MM.1S (cell line): ENCODE measurements around the gene SPAG16.

ENCODE experiments used
- DNase-seq: peaks from one replicate; pipeline ENCODE4 v3.0.0-alpha.2; 2015
- H2AFZ ChIP-seq: fragments of 300-600 bp; sonication (generic); 2 replicates; pipeline ENCODE4 v1.6.0; 2016; ENCODE audit warnings: antibody characterized with exemption, low read length
- H3F3A ChIP-seq: fragments of 300-600 bp; sonication (generic); 2 replicates; pipeline ENCODE4 v1.6.1; 2016; ENCODE audit warnings: mild to moderate bottlenecking, antibody characterized with exemption, low read length, moderate library complexity, mixed read lengths; ENCODE audit not compliant: insufficient read depth
- H3K27ac ChIP-seq: fragments of 300-600 bp; sonication (generic); 2 replicates; pipeline ENCODE4 v1.5.1; 2016; ENCODE audit warnings: mild to moderate bottlenecking, low read length
- H3K27me3 ChIP-seq: fragments of 300-600 bp; sonication (generic); replicated peaks from 2 replicates; pipeline ENCODE4 v1.6.0; 2016; ENCODE audit warnings: low read length; ENCODE audit not compliant: insufficient read depth
- H3K36me3 ChIP-seq: fragments of 300-600 bp; sonication (generic); replicated peaks from 2 replicates; pipeline ENCODE4 v1.6.1; 2016; ENCODE audit warnings: mild to moderate bottlenecking, low read length, mixed read lengths; ENCODE audit not compliant: insufficient read depth
- H3K4me1 ChIP-seq: fragments of 300-600 bp; sonication (generic); 2 replicates; pipeline ENCODE4 v1.6.1; 2016; ENCODE audit warnings: low read length, mixed read lengths
- H3K4me2 ChIP-seq: fragments of 300-600 bp; sonication (generic); 2 replicates; pipeline ENCODE4 v1.6.0; 2016; ENCODE audit warnings: low read depth, low read length
- H3K4me3 ChIP-seq: fragments of 300-600 bp; sonication (generic); 2 replicates; pipeline ENCODE4 v1.5.1; 2016; ENCODE audit warnings: low read length, mixed read lengths
- H3K79me2 ChIP-seq: fragments of 300-600 bp; sonication (generic); 2 replicates; pipeline ENCODE4 v1.6.1; 2016; ENCODE audit warnings: mixed run types, low read length, mixed read lengths
- H3K9ac ChIP-seq: fragments of 300-600 bp; sonication (generic); 2 replicates; pipeline ENCODE4 v1.6.1; 2016; ENCODE audit warnings: low read length, mixed read lengths
- H3K9me2 ChIP-seq: fragments of 300-600 bp; sonication (generic); replicated peaks from 2 replicates; pipeline ENCODE4 v1.6.1; 2016; ENCODE audit warnings: mild to moderate bottlenecking, low read length, mixed read lengths; ENCODE audit not compliant: insufficient read depth
- H3K9me3 ChIP-seq: fragments of 300-600 bp; sonication (generic); replicated peaks from 2 replicates; pipeline ENCODE4 v1.6.1; 2016; ENCODE audit warnings: mild to moderate bottlenecking, low read length, mixed read lengths; ENCODE audit not compliant: insufficient read depth
- H4K20me1 ChIP-seq: fragments of 300-600 bp; sonication (generic); 2 replicates; pipeline ENCODE4 v1.6.1; 2016; ENCODE audit warnings: mild to moderate bottlenecking, low read length, moderate library complexity, mixed read lengths; ENCODE audit not compliant: insufficient read depth
- CTCF ChIP-seq: fragments of 300-600 bp; sonication (generic); IDR thresholded peaks from 2 replicates; pipeline ENCODE4 v1.5.1; 2016; ENCODE audit warnings: antibody characterized with exemption, low read length, mixed read lengths
- EZH2 ChIP-seq: fragments of 300-600 bp; sonication (generic); optimal IDR thresholded peaks from 2 replicates; pipeline ENCODE3; 2017; ENCODE audit warnings: low read depth, mild to moderate bottlenecking, antibody characterized with exemption, low read length, mixed read lengths
- EZH2phosphoT487 ChIP-seq: fragments of 300-600 bp; sonication (generic); IDR thresholded peaks from 2 replicates; pipeline ENCODE4 v1.6.1; 2018; ENCODE audit warnings: antibody characterized with exemption, low read length

The SPAG16 gene

DNA sequence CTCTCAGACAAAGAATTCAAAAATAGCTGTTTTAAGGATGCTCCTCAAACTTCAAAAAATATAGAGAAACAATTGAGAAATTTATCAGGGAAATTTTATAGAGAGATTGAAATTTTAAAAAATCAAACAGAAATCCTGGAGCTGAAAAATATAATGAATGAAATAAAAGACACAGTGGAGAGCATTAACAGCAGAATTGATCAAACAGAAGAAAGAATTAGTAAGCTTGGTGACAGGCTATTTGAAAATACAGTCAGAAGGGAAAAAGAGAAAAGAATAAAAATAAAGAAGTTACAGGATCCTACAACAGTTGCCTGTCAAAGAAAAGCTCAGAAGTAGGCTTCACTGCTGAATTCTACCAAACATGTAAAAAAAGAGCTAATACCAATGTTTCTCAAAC is 832.8 kb downstream of the SPAG16 start:
- TF ChIP-seq CTCF (no peak), EZH2 (no peak), EZH2phosphoT487 (no peak)
- H3K27me3 ChIP-seq = no peaks in the 10 kb centered on the region
- H3K27ac ChIP-seq = no peak overlapping the region
- H3F3A ChIP-seq = no peaks in the 10 kb centered on the region
- H3K4me2 ChIP-seq = no peak overlapping the region
- no peak for DNase-seq
- H3K9me3 ChIP-seq = no peaks in the 10 kb centered on the region
- no peaks in the 10 kb centered on the region for H3K4me1 ChIP-seq
- H4K20me1 ChIP-seq = no peaks in the 10 kb centered on the region
- no peaks in the 10 kb centered on the region for H3K79me2 ChIP-seq
- no peak overlapping the region for H2AFZ ChIP-seq
- no peak overlapping the region for H3K9ac ChIP-seq
- H3K9me2 ChIP-seq = no peaks in the 10 kb centered on the region
- no peaks in the 10 kb centered on the region for H3K36me3 ChIP-seq
- no peak overlapping the region for H3K4me3 ChIP-seq

GRCh38 chr2:214126135-214126534 is 841.9 kb downstream of the SPAG16 start:
- TF ChIP-seq EZH2 (no peak), EZH2phosphoT487 (no peak), CTCF (no peak)
- no peak overlapping the region for H3K9ac ChIP-seq
- no peak overlapping the region for H3K4me3 ChIP-seq
- H4K20me1 ChIP-seq = no peaks in the 10 kb centered on the region
- no peaks in the 10 kb centered on the region for H3K27me3 ChIP-seq
- no peak overlapping the region for H3K4me2 ChIP-seq
- H3K79me2 ChIP-seq = no peaks in the 10 kb centered on the region
- H3K9me3 ChIP-seq = no peaks in the 10 kb centered on the region
- DNase-seq = no peak
- no peaks in the 10 kb centered on the region for H3K4me1 ChIP-seq
- H3K27ac ChIP-seq = no peak overlapping the region
- H3F3A ChIP-seq = no peaks in the 10 kb centered on the region
- no peaks in the 10 kb centered on the region for H3K9me2 ChIP-seq
- no peaks in the 10 kb centered on the region for H3K36me3 ChIP-seq
- no peak overlapping the region for H2AFZ ChIP-seq

GRCh38 chr2:214127170-214127569 is 842.9 kb downstream of the SPAG16 start:
- no peak for DNase-seq
- Histone ChIP-seq H3K9ac (no peak overlapping the region), H3K9me2 (no peaks in the 10 kb centered on the region), H3K4me3 (no peak overlapping the region), H4K20me1 (no peaks in the 10 kb centered on the region), H3K4me2 (no peak overlapping the region), H2AFZ (no peak overlapping the region), H3K79me2 (no peaks in the 10 kb centered on the region), H3F3A (no peaks in the 10 kb centered on the region), H3K4me1 (no peaks in the 10 kb centered on the region), H3K9me3 (no peaks in the 10 kb centered on the region; the same call in 1 of the 2 replicates), H3K36me3 (no peaks in the 10 kb centered on the region), H3K27me3 (no peaks in the 10 kb centered on the region), H3K27ac (no peak overlapping the region)
- TF ChIP-seq EZH2 (no peak), CTCF (no peak), EZH2phosphoT487 (no peak)
